ENCODE results near the gene ARHGAP10.

The ARHGAP10 gene

GRCh38 chr4:147770831-147771230, 38.9 kb downstream of the ARHGAP10 start:
- DNase-seq, result no peak

DNA sequence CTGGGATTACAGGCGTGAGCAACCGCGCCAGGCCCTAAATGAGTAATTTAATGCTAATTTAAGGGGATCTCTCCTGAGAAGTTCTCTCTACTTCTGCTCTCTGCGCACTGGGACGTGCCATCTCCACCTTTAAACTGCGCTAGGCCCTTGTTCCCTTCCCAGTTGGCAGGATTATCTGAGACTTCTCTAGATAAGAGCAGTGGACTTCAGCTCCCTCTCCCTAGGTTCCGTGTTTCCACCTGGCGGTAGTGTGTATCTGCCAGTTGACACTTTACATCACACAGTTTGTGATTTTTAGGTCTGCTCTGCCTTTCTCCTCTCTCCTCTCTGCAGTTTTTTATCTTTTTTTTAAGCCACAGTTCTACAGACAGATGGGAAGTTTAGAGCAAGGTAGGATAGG, 40.2 kb downstream of the ARHGAP10 start:
- DNase-seq, result no peak

DNA sequence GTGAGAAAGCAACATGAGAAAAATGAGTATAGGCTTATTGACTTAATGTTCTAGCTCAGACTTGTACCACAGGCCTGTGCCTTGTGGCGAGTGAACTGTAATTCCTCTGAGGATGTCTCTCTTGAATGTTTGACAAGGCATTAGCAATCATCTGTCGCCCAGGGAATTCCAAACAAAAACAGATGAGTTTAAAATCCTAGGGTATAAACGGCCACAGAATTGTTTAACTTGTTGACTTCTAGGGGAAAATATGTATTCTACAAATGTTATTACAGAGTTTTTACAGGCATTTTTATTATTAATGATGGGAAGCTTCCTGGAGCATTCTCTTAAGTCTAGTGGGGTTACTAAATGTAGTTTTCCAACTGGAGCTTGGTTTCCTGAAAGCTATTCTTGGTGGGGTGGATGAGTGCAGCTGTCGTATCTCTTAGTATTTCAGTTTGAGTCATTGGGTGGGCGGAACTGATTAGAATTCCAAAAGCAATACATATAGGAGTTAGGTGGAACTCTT, 40.6 kb downstream of the ARHGAP10 start:
- no peak for DNase-seq

GRCh38 chr4:147773261-147774184, 41.6 kb downstream of the ARHGAP10 start:
- DNase-seq, result no peak

- DNase-seq, result no peak
Measured at GRCh38 chr4:147776716-147777115, 44.8 kb downstream of the ARHGAP10 start.

GRCh38 chr4:147777456-147778091, 45.7 kb downstream of the ARHGAP10 start:
- DNase-seq, result no peak

DNA sequence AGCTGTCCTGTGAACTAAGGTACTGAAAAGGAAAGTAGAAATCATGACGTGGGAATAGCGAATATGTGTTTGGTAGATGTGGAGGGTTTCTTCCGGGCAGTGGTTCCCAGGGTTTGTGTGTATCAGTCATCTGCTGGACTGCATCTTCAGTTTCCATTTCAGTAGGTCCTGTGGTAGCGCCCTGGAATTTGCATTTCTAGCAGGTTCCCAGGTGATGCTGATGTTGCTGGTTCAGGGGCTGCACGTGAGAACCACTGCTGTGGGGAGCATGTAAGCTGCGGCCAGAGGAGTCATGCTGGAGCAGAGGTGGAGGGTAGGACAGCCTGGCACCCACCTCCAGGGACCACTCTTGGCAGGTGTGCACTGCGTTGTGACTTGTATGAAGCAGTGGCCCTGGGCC, 47.1 kb downstream of the ARHGAP10 start:
- no peak for DNase-seq

- DNase-seq, result no peak
Measured at GRCh38 chr4:147779451-147779850, 47.6 kb downstream of the ARHGAP10 start.

- DNase-seq, result no peak
Measured at GRCh38 chr4:147780137-147780777, 48.4 kb downstream of the ARHGAP10 start.

DNA sequence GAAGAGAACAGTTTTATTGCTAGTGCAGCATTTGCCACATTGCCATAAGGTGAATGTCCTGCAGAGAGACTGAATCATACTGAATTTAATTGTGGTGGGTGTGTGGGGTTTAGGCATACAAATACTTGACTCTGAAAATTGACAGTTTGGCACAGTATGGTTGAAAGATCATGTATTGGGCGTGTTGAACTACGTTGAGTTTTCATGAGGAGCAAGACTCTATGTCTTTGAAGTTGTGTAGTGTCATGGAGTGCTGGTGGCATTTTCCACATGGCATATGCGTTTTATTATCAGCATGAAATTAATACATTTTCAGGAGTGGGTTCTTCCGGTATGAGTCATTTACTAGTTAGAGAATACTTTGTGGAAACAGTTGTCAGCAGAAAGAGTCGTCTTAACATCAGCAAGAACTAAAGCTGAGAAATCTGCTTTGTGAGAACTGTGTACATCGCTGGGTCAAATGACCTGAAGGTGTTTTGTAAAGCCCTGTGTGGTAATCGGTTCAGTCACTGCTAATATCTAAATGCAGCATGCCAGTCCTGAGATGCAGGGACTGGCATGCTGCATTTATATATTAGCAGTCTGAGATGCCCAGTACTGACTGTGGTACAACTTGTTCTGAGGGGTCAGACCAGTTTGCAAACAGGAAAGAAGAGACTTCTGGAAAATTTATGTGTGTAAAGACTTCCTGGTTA, 50.3 kb downstream of the ARHGAP10 start:
- DNase-seq, result no peak

- no peak for DNase-seq
Measured at GRCh38 chr4:147785129-147785528, 53.2 kb downstream of the ARHGAP10 start.

- no peak for DNase-seq
Measured at GRCh38 chr4:147786031-147786430, 54.1 kb downstream of the ARHGAP10 start.

DNA sequence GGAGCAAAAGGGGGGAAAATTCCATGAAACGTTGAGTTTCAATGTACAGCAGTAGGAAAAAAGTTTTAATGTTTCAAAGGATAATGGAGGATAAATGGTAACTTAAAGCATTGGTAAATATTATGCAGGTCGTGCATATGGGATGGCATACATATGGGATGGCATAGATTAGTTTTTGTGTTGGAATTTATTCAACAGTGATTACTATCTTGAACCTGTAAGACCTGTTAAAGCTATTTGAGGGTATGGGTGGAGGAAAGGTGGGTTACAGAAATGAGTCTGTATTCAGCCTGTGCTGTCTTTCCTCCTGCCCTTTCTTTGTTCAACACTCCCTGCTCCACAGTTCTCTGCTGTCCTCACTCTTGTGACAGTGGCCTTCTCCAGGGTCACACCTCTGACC, 54.6 kb downstream of the ARHGAP10 start:
- no peak for DNase-seq

GRCh38 chr4:147787204-147787603, 55.3 kb downstream of the ARHGAP10 start:
- DNase-seq, result no peak

- no peak for DNase-seq
Measured at GRCh38 chr4:147788791-147789190, 56.9 kb downstream of the ARHGAP10 start.

DNA sequence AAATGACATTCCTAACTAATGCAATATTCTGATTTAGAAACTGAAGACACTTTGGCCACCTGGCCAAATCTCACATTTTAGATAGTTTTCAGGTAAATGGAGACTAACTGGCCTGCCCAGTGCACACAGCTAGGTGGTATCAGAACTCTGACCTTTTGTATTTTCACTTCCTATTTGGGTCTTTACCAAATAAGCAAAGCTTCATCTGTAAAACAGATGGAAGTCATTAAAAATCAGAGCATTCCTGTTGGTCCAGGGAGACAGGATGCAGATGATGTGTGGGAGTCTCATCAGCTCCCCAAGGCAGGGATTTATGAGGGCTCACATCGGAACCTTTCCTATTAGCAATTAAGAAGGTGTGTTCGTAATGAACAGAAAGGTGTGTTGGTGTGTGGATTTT, 57.7 kb downstream of the ARHGAP10 start:
- DNase-seq, result no peak

- DNase-seq, result no peak
Measured at GRCh38 chr4:147790412-147790811, 58.5 kb downstream of the ARHGAP10 start.

DNA sequence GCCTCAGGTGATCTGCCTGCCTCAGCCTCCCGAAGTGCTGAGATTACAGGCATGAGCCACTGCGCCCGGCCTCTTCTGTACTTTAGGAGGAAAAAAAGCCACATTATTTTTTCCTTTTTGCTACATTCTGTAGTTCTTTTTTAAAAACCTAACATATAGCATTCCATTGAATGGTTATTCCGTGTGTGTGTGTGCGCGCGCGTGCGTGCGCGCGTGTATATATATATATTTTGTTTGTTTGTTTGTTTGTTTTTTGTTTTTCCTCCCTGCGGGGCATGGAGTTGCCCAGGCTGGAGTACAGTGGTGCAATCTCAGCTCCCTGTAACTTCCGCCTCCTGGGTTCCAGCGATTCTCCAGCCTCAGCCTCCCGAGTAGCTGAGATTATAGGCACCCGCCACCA, 59.5 kb downstream of the ARHGAP10 start:
- no peak for DNase-seq

GRCh38 chr4:147791865-147792264, 60.0 kb downstream of the ARHGAP10 start:
- no peak for DNase-seq

DNA sequence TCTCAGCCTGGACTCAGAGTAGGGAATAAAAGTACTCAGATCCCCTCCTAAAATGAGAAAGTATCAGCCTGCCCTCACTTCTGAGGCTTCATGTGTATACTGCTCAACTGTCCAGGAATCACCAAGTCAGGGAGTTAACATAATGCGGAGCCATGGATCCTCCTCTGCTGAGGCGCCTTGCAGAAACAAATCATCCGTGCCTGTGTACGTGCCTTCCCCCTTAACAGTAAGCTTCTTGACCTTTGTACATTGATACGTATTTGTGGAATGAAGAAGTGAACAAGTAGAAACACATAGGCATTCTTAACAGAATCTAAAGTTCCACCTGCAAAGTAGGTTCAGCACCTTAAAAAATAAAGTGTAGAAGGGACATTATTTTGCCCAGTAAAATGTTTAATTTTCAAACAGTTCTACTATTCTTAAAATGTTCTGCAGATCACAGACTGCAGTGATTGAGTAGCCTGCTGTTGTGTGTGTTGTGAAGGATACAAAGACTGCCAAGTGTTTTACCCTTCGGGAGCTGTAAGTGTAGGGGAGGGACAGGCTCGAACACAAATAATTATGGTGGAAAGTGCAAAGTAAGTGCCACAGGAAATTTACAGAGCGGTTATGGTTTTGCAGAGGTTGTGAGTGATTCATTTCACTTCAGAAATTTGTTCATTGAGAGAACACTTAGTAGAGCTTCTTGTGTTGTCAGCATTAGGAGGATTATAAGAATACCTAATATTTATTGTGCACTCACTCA, 61.9 kb downstream of the ARHGAP10 start:
- no peak for DNase-seq

DNA sequence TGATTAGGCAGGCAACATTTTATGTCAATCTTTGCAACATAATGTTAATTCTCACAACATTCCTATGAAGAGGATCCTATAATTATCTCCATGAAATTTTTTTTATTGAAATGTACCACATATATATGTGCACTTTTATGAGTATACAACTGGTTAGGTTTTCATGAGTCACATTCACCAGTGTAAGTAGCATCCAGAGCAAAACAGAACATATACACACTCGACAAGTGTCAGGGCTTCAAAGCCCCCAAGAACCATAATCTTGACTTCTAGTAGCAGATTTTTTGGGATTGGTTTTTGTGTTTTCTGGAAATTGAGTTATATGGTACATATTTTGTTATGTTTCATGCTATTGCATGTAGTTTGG, 62.4 kb downstream of the ARHGAP10 start:
- DNase-seq, result no peak

DNA sequence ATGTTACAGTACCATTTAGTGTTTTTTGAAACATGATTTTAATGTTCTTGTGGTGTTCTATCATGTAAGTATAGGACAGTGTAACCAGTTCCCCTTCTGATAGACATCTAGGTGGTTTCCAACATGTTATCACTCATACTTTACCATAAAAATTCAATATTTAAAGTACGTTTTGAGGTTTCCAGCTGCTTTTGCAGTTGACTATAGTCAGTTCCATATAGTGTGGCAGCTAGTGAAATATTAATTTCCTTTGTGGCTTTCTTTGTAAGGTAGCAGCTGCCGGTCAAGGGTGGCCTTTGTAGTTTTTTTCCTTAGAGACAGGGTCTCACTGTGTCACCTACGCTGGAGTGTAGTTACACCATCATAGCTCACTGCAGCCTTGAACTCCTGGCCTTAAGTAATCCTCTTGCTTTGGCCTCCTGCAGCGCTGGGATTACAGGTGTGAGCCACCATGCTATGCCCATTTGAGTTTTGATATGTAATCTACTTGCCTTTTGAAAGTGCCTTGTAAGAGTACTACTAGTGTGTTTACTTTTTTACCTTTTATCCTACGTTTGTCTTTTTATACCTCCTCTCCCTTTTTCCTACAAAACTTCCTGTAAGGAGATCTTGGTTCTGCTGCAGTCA, 63.0 kb downstream of the ARHGAP10 start:
- no peak for DNase-seq

Measured in stimulated activated CD4-positive, alpha-beta T cell treated with anti-CD3 and anti-CD28 coated beads, Interleukin-2, amount 100 ng/mL, for 48 hours (primary cell).